ENCODE results near the gene RNF39. TPM values are rescaled to one million over a fixed set of nuclear protein-coding genes. Genes with fewer than 3 reads are reported as not detected.

RNF39 gene
- total and polyA plus RNA-seq, 2 of the 13 experiments (the other 11 are each of a cell fraction or from before 2014, with no cell fraction given) = 0.13 to 1.8 TPM

DNA sequence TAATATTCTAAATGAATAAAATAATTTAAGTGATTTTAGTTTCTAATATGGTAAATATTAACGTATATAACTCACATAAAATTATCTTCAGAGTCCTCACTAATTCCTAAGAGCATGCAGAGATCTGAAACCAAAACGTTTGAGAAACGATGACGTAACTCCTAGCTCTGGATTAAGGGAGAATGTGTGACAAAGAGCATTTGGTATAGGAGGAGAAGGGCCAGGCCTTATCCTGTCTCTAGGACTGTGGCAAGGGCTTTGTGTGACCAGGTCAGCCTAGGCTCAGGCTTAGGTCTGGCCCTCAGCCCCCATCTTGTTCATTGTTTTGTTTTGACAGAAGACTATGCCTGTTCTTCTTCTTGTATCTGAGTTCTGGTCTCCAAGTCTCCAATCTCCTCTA lies 33.7 kb downstream of the RNF39 start:
- TF ChIP-seq PPARG (CRISPR knock-in tag; conservative IDR thresholded peaks at IDR 0.05) (0 out of 2 replicates have a peak, but pooled peaks have one; percentile 46), CBFB (CRISPR knock-in tag; IDR thresholded peaks at IDR 0.05) (no peak), DNMT1 (CRISPR knock-in tag; IDR thresholded peaks at IDR 0.05) (no peak), CEBPG (CRISPR knock-in tag; IDR thresholded peaks at IDR 0.05) (peak; percentile 47; the same call in 1 of the 2 replicates)
- in situ Hi-C loops (cut with HindIII; ENCODE audit: extremely low pct_ligation_motif_present, low pct_unique_long_range_greater_than_20kb) = no loop called here
- Histone ChIP-seq H3K4me3 (replicated peaks in 1 of 3; ENCODE audit: insufficient read depth in 1 of 3, low read depth in 2 of 3, low read length in 3 of 3) (no peak overlapping the region), H3K79me2 (ENCODE audit: insufficient read depth, low read length) (no peaks in the 10 kb centered on the region), H3K4me2 (ENCODE audit: low read depth, low read length) (no peak overlapping the region), H3K27ac (ENCODE audit: extremely low read length, insufficient read depth, low read length) (peak overlapping the region; percentile 18), H3K36me3 (replicated peaks in 1 of 2; ENCODE audit: control insufficient read depth in 1 of 2, insufficient read depth in 2 of 2, low read length in 2 of 2) (no peaks in the 10 kb centered on the region), H3K4me1 (ENCODE audit: insufficient read depth, low read length) (peaks cover 26% of the 10 kb centered on the region), H3K9me3 (ENCODE audit: low read length) (no peaks in the 10 kb centered on the region), H2AFZ (ENCODE audit: low read length) (no peak overlapping the region), H3K9ac (ENCODE audit: insufficient read depth, low read depth, low read length) (no peak overlapping the region), H4K20me1 (ENCODE audit: insufficient read depth, low read length) (no peaks in the 10 kb centered on the region), H3K27me3 (ENCODE audit: control insufficient read depth in 1 of 2, insufficient read depth in 2 of 2, low read length in 2 of 2) (no peaks in the 10 kb centered on the region)
- no peak for FAIRE-seq
- WGBS (ENCODE audit: low lambda C conversion rate) = 61% methylated on average over 4 of the region's 4 CpGs
- DNase-seq (ENCODE audit: low spot score) = no peak
- ATAC-seq = peak; percentile 56; the same call in 2 of the 3 replicates
- ChIA-PET POLR2A (interaction anchor here (1.9 kb wide), 1 partner anchor 19 kb away, joined by 5 read pairs; the partner anchor contains the start of gene POLR1H), CTCF (ENCODE audit: low intra/inter-chr PET ratio, low total read pairs) (no interaction called here)
- intact Hi-C loops (cut with micrococcal nuclease; ENCODE audit: unreplicated experiment) = no loop called here
- BruUV-seq (replicated peaks) = no TSS peak

- ATAC-seq = no peak
- FAIRE-seq = no peak
- Histone ChIP-seq H3K4me2 (ENCODE audit: low read depth, low read length) (no peak overlapping the region), H3K9ac (ENCODE audit: insufficient read depth, low read depth, low read length) (no peak overlapping the region), H3K79me2 (ENCODE audit: insufficient read depth, low read length) (no peaks in the 10 kb centered on the region), H3K4me1 (ENCODE audit: insufficient read depth, low read length) (peaks cover 26% of the 10 kb centered on the region), H4K20me1 (ENCODE audit: insufficient read depth, low read length) (no peaks in the 10 kb centered on the region), H3K36me3 (replicated peaks in 1 of 2; ENCODE audit: control insufficient read depth in 1 of 2, insufficient read depth in 2 of 2, low read length in 2 of 2) (no peaks in the 10 kb centered on the region), H3K27ac (ENCODE audit: extremely low read length, insufficient read depth, low read length) (no peak overlapping the region), H3K27me3 (ENCODE audit: control insufficient read depth in 1 of 2, insufficient read depth in 2 of 2, low read length in 2 of 2) (no peaks in the 10 kb centered on the region), H3K4me3 (replicated peaks in 1 of 3; ENCODE audit: insufficient read depth in 1 of 3, low read depth in 2 of 3, low read length in 3 of 3) (no peak overlapping the region), H2AFZ (ENCODE audit: low read length) (no peak overlapping the region), H3K9me3 (ENCODE audit: low read length) (no peaks in the 10 kb centered on the region)
- DNase-seq (ENCODE audit: low spot score) = no peak
- in situ Hi-C loops (cut with HindIII; ENCODE audit: extremely low pct_ligation_motif_present, low pct_unique_long_range_greater_than_20kb) = no loop called here
- no peak for TF ChIP-seq CC2D1A (CRISPR knock-in tag; IDR thresholded peaks at IDR 0.05)
- BruUV-seq (replicated peaks) = no TSS peak
- ChIA-PET CTCF (ENCODE audit: low intra/inter-chr PET ratio, low total read pairs) (no interaction called here), POLR2A (interaction anchor here (1.9 kb wide), 1 partner anchor 20 kb away, joined by 5 read pairs; the partner anchor contains the start of gene POLR1H)
- WGBS (ENCODE audit: low lambda C conversion rate) = 85% methylated on average over 6 of the region's 6 CpGs
- intact Hi-C loops (cut with micrococcal nuclease; ENCODE audit: unreplicated experiment) = no loop called here
Measured at GRCh38 chr6:30041221-30041620, 34.3 kb downstream of the RNF39 start.

All from HepG2 (cell line).